Activated naive CD4-positive, alpha-beta T cell treated with anti-CD3 and anti-CD28 coated beads for 36 hours (primary cell): ENCODE measurements around the gene UHRF1. TPM values are rescaled to one million over a fixed set of nuclear protein-coding genes. Genes with fewer than 3 reads are reported as not detected.

ENCODE experiments used
- CTCF ChIA-PET: fragments of 350-600 bp; sonication (Branson Sonifier 250); formaldehyde crosslinking; loops from one replicate; lab custom pipeline; 2021; ENCODE audit warnings: antibody characterized with exemption; lab: Charles Lee
- DNase-seq: peaks from one replicate; pipeline ENCODE4 v3.0.0-alpha.2; 2020
- H3K27ac Mint-ChIP-seq: one replicate; pipeline ENCODE4 v1.8.0; 2021; ENCODE audit warnings: mild to moderate bottlenecking, mixed read lengths
- H3K27me3 Mint-ChIP-seq: one replicate; pipeline ENCODE4 v1.8.0; 2021; ENCODE audit warnings: low read depth, mixed read lengths
- H3K36me3 Mint-ChIP-seq: one replicate; pipeline ENCODE4 v1.8.0; 2021; ENCODE audit warnings: low read depth, mixed read lengths
- H3K4me1 Mint-ChIP-seq: one replicate; pipeline ENCODE4 v1.8.0; 2021; ENCODE audit warnings: low read depth, mixed read lengths
- H3K4me3 Mint-ChIP-seq: one replicate; pipeline ENCODE4 v1.8.0; 2021; ENCODE audit warnings: mild to moderate bottlenecking, moderate library complexity, mixed read lengths
- H3K9me3 Mint-ChIP-seq: one replicate; pipeline ENCODE4 v1.8.0; 2021; ENCODE audit warnings: mixed read lengths
- intact Hi-C: fragments of 100-400 bp; cut with micrococcal nuclease; formaldehyde crosslinking; loops from one replicate; pipeline ENCODE4 v1.15.1; 2023
- total RNA-seq, 2 experiments: library from RNA; stranded (reverse); gene quantifications; one replicate each; pipeline ENCODE4 v1.2.3, GENCODE V29; 2021

UHRF1 gene
- 100 to 1,000 TPM; 129 TPM for total RNA-seq

DNA sequence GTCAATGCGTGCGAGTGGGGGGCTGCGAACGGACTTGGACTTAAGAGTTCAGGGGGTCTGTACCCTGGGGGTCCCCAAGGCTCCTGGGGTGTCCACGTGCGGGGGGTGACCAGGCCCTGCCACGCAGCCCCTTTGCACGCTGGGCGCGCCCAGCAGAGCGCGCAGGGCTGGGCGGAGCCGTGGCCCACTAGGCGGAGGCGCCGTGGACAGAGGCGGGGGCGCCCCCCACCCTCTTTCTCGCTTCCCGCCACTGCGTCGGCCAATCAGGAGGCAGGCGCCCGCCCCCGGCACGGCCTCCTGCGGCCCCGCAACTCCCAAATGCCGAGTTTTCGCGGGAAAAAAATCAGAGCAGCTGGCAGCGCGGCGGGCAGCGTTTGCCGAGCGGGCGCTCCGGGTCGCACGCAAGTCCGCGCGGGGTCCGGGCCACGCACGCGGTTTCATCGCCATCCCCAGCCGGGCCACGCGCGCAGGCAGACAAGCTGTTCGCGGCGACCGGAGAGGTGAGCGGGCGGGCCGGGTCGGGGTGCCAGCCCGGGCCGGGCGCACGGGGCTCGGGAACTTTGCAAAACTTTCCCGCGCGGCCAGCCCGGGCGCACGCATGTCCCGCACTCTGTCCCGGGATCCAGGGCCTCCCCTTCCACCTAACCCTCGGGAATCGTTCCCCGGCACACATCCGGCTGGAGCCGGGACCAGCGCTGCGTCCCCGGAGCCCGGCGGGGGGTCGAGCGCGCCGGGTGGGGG is at the start of gene UHRF1:
UHRF1 (plus strand) TSS at position 346 of the 741 bp plus-strand sequence. CDS start 1,385 bp downstream, outside the sequence.
- Mint-ChIP-seq H3K27me3 (no peaks in the 10 kb centered on the region), H3K27ac (peak within 1 kb of the TSS; percentile 86), H3K4me1 (peaks cover 48% of the 10 kb centered on the region), H3K9me3 (no peaks in the 10 kb centered on the region), H3K4me3 (peak within 1 kb of the TSS; percentile 85), H3K36me3 (peaks cover 37% of the 10 kb centered on the region)
- CTCF ChIA-PET: no interaction called here
- intact Hi-C loops: no loop called here
- peak; percentile 83 for DNase-seq

GRCh38 chr19:4859697-4860096 is 49.6 kb upstream of the UHRF1 start:
- no peaks in the 10 kb centered on the region for H3K36me3 Mint-ChIP-seq
- no peaks in the 10 kb centered on the region for H3K4me1 Mint-ChIP-seq
- intact Hi-C loops: no loop called here
- H3K27me3 Mint-ChIP-seq: no peaks in the 10 kb centered on the region
- no peak overlapping the region for H3K27ac Mint-ChIP-seq
- no peak overlapping the region for H3K4me3 Mint-ChIP-seq
- DNase-seq: no peak
- no peaks in the 10 kb centered on the region for H3K9me3 Mint-ChIP-seq
- CTCF ChIA-PET: interaction anchor here (1.2 to 1.4 kb wide), 2 partner anchors 50 to 51 kb away, joined by 4 read pairs; no protein-coding TSS in a partner anchor

DNA sequence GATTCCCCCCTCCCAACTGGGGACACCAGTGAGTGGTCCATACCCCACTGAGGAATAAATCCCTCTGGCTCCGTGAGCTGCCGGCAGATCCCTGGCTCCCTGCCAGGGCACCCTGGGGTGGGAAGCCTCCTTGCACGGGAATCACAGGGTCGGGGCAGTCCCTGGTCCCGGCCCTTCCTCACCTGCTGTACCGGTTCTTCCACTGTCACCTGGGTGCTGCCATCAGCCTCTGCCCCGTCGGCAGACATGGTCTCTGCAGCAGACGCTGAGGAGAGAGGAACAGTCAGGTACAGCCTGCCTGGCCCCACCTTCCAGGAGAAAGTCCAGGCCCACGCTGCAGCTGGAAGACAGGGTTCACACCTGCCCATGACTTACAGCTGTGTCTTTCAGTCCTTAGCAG is 48.2 kb upstream of the UHRF1 start:
- DNase-seq: no peak
- H3K4me1 Mint-ChIP-seq: no peaks in the 10 kb centered on the region
- CTCF ChIA-PET: interaction anchor here (1.0 kb wide), 1 partner anchor 9 kb away, joined by 4 read pairs; no protein-coding TSS in a partner anchor

DNA sequence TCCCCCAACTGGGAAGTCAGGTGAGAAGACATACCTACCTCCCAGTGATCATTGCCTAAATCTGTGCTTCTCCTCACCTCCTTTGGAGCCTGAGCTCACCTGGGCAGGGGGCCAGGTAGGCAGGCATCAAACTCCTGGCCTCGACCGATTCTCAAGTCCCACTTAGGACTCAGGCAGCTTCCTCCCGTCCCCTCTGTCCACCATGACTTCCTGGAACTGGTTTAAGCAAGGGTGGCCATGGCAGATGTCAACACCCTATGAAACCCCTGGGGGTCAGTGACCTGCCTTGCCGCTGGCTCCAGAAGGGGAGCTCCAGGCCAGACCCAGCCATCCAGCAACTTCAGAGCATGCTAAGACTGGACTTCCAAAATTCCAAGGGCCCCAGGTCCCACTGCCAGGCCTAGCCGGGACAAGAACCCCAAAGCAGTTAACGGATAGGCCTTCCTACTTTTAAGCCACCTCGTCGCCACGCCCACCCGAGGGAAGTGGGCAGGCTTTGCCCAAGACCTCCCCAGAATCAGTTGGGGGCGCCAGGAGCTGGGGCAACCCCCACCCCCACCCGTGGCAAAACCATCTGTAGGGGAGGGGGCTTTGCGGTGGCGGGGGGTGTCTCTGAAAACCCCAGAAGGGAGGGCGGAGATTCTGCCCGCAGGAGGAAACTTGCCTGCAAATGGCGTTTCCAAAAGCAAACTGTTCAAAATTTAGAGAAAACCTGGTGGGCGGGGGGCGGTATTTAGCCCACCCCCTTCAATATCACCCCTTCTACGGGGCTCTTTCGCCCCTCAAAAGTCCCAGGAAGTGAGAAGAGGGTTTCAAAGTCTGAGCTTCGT is 42.5 kb upstream of the UHRF1 start:
- no peaks in the 10 kb centered on the region for H3K36me3 Mint-ChIP-seq
- peaks cover 18% of the 10 kb centered on the region for H3K4me1 Mint-ChIP-seq
- intact Hi-C loops: loop anchor here (1.0 to 5.0 kb wide), 3 partner anchors 44 to 145 kb away; partner anchors contain the start of gene DPP9
- CTCF ChIA-PET: interaction anchor here (0.6 to 2.8 kb wide), 7 partner anchors 13 to 76 kb away, joined by 3 to 13 read pairs (median 3); no protein-coding TSS in a partner anchor
- no peaks in the 10 kb centered on the region for H3K27me3 Mint-ChIP-seq
- peak; percentile 41 for DNase-seq
- peak overlapping the region; percentile 74 for H3K4me3 Mint-ChIP-seq
- H3K9me3 Mint-ChIP-seq: no peaks in the 10 kb centered on the region
- peak overlapping the region; percentile 36 for H3K27ac Mint-ChIP-seq

More for the DNA sequence above, 48.2 kb upstream of the UHRF1 start:
- Mint-ChIP-seq H3K27me3 (no peaks in the 10 kb centered on the region), H3K4me3 (no peak overlapping the region), H3K9me3 (no peaks in the 10 kb centered on the region), H3K36me3 (no peaks in the 10 kb centered on the region), H3K27ac (no peak overlapping the region)
- intact Hi-C loops: no loop called here

- peak; percentile 97 for DNase-seq
- Mint-ChIP-seq H3K4me1 (peaks cover 19% of the 10 kb centered on the region), H3K4me3 (peak within 1 kb of the TSS; percentile 74), H3K27me3 (peaks cover 3% of the 10 kb centered on the region), H3K36me3 (no peaks in the 10 kb centered on the region), H3K27ac (peak within 1 kb of the TSS; percentile 36), H3K9me3 (no peaks in the 10 kb centered on the region)
- intact Hi-C loops: loop anchor here (1.0 to 5.0 kb wide), 3 partner anchors 44 to 145 kb away; partner anchors contain the start of gene DPP9
- CTCF ChIA-PET: interaction anchor here (0.7 to 2.8 kb wide), 7 partner anchors 16 to 163 kb away, joined by 3 to 13 read pairs (median 5); no protein-coding TSS in a partner anchor
Observed at GRCh38 chr19:4867534-4868285, 41.6 kb upstream of the UHRF1 start, which contains the start of gene PLIN3. Gene PLIN3, minus strand, starts transcription at chr19:4867667. Its CDS starts 6,273 bp downstream, at chr19:4861394.

DNA sequence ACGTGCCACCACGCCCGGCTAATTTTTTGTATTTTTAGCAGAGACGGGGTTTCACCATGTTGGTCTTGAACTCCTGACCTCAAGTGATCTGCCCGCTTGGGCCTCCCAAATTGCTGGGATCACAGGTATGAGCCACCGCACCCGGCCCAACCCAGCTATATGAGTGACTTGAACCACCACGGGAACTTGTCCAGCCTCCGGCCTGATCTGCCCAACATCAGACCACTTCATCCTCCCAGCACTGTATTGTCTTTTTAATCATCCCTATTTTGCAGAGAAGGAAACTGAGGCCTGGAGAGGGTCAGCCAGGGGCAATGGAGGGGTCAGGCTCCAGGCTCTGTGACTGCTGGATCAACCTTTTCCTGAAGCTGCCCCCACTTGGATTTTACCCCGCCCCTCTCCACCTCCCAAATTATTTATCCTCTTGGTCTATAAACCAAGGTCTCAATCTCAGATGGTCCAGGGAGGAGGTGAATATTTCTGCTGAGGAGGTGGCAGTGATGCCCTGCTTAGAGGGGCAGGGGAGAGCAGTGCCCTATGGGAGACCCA is 40.9 kb upstream of the UHRF1 start:
- Mint-ChIP-seq H3K36me3 (no peaks in the 10 kb centered on the region), H3K27ac (no peak overlapping the region), H3K27me3 (peaks cover 3% of the 10 kb centered on the region), H3K9me3 (no peaks in the 10 kb centered on the region), H3K4me3 (peak overlapping the region; percentile 74), H3K4me1 (peaks cover 20% of the 10 kb centered on the region)
- intact Hi-C loops: loop anchor here (5.0 kb wide), 1 partner anchor 146 kb away; the partner anchor contains the start of gene DPP9
- no peak for DNase-seq
- CTCF ChIA-PET: interaction anchor here (0.6 to 2.8 kb wide), 7 partner anchors 12 to 163 kb away, joined by 3 to 13 read pairs (median 6); no protein-coding TSS in a partner anchor

DNA sequence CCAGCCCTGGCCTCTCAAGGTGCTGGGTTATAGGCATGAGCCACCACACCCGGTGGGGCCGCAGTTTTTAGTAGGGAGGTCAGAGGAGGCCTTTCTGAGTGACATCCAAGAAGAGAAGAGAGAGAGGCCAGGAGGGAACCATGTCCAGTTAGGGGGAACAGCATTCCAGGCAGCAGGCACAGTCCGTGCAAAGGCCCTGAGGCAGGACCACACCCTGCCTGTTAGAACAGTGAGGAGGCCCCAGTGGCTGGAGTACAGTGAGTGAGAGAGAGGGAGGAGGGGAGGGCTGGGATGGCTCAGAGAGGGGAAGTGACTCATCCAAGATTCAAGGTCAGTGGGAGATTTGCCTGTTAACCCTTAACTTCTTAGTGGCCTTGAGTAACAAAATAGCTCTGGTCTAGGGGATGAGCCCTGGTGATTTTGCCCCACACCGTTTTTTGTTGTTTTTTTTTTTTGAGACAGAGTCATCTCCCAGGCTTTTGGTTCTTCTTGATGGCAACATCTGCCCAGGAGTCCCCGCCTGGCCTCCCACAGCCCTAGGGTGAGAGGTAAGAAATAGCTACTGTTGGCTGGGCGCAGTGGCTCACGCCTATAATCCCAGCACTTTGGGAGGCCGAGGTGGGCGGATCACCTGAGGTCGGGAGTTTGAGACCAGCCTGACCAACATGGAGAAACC is 39.1 kb upstream of the UHRF1 start:
- no peak overlapping the region for H3K27ac Mint-ChIP-seq
- intact Hi-C loops: no loop called here

DNA sequence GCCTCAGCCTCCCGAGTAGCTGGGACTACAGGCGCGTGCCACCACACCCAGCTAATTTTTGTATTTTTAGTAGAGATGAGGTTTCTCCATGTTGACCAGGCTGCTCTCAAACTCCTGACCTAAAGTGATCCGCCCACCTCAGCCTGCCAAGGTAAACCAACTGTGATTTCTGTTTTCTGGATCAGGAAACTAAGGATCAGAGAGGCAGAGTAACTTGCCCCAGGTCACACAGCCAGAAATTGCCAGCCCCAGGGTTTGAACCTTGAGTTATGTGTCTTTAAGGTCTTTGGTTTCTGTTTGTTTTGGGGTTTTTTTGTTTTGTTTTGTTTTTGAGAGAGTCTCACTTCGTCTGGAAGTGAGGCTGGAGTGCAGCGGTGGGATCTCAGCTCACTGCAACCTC is 37.6 kb upstream of the UHRF1 start:
- intact Hi-C loops: loop anchor here (1.0 kb wide), 2 partner anchors 40 to 160 kb away; no protein-coding TSS in a partner anchor
- Mint-ChIP-seq H3K4me1 (peaks cover 16% of the 10 kb centered on the region), H3K27ac (no peak overlapping the region), H3K9me3 (no peaks in the 10 kb centered on the region), H3K27me3 (peaks cover 3% of the 10 kb centered on the region), H3K36me3 (no peaks in the 10 kb centered on the region), H3K4me3 (no peak overlapping the region)
- CTCF ChIA-PET: interaction anchor here (1.1 to 4.0 kb wide), 4 partner anchors 41 to 160 kb away, joined by 3 to 54 read pairs (median 14); no protein-coding TSS in a partner anchor
- no peak for DNase-seq

More for the DNA sequence above, 39.1 kb upstream of the UHRF1 start:
- H3K9me3 Mint-ChIP-seq: no peaks in the 10 kb centered on the region
- H3K36me3 Mint-ChIP-seq: no peaks in the 10 kb centered on the region
- no peak overlapping the region for H3K4me3 Mint-ChIP-seq
- peaks cover 20% of the 10 kb centered on the region for H3K4me1 Mint-ChIP-seq
- CTCF ChIA-PET: interaction anchor here (0.7 to 4.0 kb wide), 5 partner anchors 9 to 161 kb away, joined by 3 to 54 read pairs (median 8); no protein-coding TSS in a partner anchor
- peak; percentile 57 for DNase-seq
- peaks cover 3% of the 10 kb centered on the region for H3K27me3 Mint-ChIP-seq

DNA sequence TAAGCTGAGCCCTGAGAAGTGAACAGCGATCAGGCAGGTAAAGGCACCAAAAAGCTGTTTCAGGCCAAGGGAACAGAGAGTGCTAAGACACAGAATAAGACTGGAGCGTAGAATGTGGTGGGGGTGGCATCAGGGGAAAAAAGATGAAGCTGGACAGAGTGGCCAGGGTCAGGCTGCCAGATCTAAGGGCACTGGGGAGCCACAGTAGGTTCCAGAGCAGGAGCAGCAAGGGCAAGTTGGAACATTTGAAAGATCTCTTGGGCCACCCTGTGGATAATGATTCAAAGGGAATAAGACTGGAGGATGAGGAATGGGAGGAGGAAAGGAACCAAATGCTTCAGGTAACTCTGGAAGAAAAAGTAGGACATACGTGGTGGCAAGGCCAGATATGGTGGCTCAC is 35.4 kb upstream of the UHRF1 start:
- H3K9me3 Mint-ChIP-seq: no peaks in the 10 kb centered on the region
- H3K27me3 Mint-ChIP-seq: peaks cover 3% of the 10 kb centered on the region
- no peak overlapping the region for H3K27ac Mint-ChIP-seq
- H3K36me3 Mint-ChIP-seq: no peaks in the 10 kb centered on the region
- CTCF ChIA-PET: interaction anchor here (0.6 to 4.0 kb wide), 6 partner anchors 9 to 159 kb away, joined by 3 to 54 read pairs (median 4); no protein-coding TSS in a partner anchor
- peaks cover 15% of the 10 kb centered on the region for H3K4me1 Mint-ChIP-seq
- H3K4me3 Mint-ChIP-seq: no peak overlapping the region
- intact Hi-C loops: no loop called here
- DNase-seq: no peak

DNA sequence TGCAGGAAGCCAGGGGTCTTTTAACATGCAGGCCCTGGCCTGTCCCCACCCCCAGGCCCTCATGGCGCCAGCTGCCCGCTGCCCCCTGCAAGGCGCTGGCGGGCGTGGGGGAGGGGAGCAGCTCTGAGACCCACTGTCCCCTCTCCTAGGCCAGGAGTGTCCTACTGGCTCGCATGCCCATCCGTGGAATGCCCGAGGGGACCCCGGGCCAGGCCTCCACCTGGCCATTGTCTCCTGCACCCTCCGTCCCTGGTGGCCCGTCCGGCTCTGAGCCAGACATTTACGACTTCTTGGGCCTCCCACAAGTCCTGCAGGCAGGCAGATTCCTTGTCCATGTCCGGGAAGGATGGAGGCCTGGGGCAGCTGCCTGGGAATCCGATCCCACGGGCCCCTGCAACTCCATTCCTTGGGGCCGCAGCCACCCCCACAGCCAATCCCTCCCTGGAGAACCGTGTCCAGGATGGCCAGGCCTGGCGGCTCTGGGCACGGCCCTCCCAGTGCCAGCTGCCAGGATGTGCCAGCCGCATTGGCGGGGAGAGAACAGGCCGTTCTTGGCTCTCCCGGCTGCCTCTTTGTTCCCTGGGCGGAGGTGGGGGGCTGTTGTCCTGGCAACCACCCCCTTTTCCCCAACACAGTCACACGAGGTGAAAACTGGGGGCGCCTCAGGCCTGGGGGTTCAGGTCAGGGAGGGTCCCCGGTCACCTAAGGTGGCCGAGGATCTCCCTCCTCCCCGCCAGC is 31.4 kb upstream of the UHRF1 start:
- intact Hi-C loops: no loop called here
- H3K27me3 Mint-ChIP-seq: no peaks in the 10 kb centered on the region
- H3K4me1 Mint-ChIP-seq: peaks cover 6% of the 10 kb centered on the region
- no peaks in the 10 kb centered on the region for H3K9me3 Mint-ChIP-seq
- no peak for DNase-seq
- H3K27ac Mint-ChIP-seq: no peak overlapping the region
- no peaks in the 10 kb centered on the region for H3K36me3 Mint-ChIP-seq
- CTCF ChIA-PET: no interaction called here
- H3K4me3 Mint-ChIP-seq: no peak overlapping the region
